H1 (cell line): ENCODE results near the gene PHETA1. TPM values are rescaled to one million over a fixed set of nuclear protein-coding genes. Genes with fewer than 3 reads are reported as not detected.

Source experiments
- CTCF ChIA-PET: fragments of 300-600 bp; sonication (Branson Sonifier 250); formaldehyde crosslinking; loops from one replicate; lab custom pipeline; 2021; ENCODE audit not compliant: partially characterized antibody; lab: Charles Lee
- POLR2A ChIA-PET: fragments of 300-600 bp; sonication (Branson Sonifier 250); formaldehyde crosslinking; loops from one replicate; lab custom pipeline; 2021; ENCODE audit warnings: inconsistent platforms; ENCODE audit not compliant: partially characterized antibody; lab: Charles Lee
- DNase-seq, 2 experiments: peaks; one replicate each; pipeline versions ENCODE4 v3.0.0 to v3.0.0-alpha.2; 2010 to 2022; ENCODE audit warnings: low spot score in 2 of 2, low read depth in 1 of 2, mixed read lengths in 1 of 2
- FAIRE-seq: peaks from 2 replicates; lab custom pipeline; 2011; peaks lifted over from hg19 to GRCh38; lab: Jason Lieb, UNC
- H2AFZ ChIP-seq: 2 replicates; pipeline ENCODE4 v1.8.1; 2012; ENCODE audit warnings: low read length, inconsistent platforms
- H2AK5ac ChIP-seq: 2 replicates; pipeline ENCODE4 v1.6.1; 2013; ENCODE audit warnings: low read depth, low read length
- H2BK120ac ChIP-seq: replicated peaks from 2 replicates; pipeline ENCODE3; 2013; ENCODE audit warnings: low read depth, low read length, inconsistent platforms
- H2BK12ac ChIP-seq: 2 replicates; pipeline ENCODE4 v1.6.1; 2013; ENCODE audit warnings: low read depth, low read length
- H2BK15ac ChIP-seq: 2 replicates; pipeline ENCODE4 v1.6.1; 2013; ENCODE audit warnings: low read length
- H2BK20ac ChIP-seq: 2 replicates; pipeline ENCODE4 v1.6.1; 2013; ENCODE audit warnings: low read length
- H2BK5ac ChIP-seq: 2 replicates; pipeline ENCODE4 v1.6.1; 2013; ENCODE audit warnings: low read depth, low read length
- H3K14ac ChIP-seq: 2 replicates; pipeline ENCODE4 v1.6.1; 2013; ENCODE audit warnings: inconsistent platforms; ENCODE audit not compliant: insufficient read length
- H3K18ac ChIP-seq: 2 replicates; pipeline ENCODE4 v1.6.1; 2013; ENCODE audit warnings: low read length; ENCODE audit errors: extremely low read depth
- H3K23ac ChIP-seq: 2 replicates; pipeline ENCODE4 v1.6.1; 2013; ENCODE audit warnings: inconsistent platforms; ENCODE audit not compliant: insufficient read length
- H3K23me2 ChIP-seq: 2 replicates; pipeline ENCODE4 v1.6.1; 2013; ENCODE audit warnings: low read depth, low read length
- H3K27ac ChIP-seq: 2 replicates; pipeline ENCODE4 v1.6.1; 2011; ENCODE audit warnings: low read depth, low read length, inconsistent platforms
- H3K27me3 ChIP-seq, 4 experiments: replicated peaks in 1 of 4; 1 replicate in 1 of 4; 2 replicates in 3 of 4; pipeline versions ENCODE4 v1.6.1 to v1.8.1; 2011 to 2013; ENCODE audit warnings: low read length in 3 of 4, mild to moderate bottlenecking in 3 of 4, inconsistent platforms in 2 of 4, mixed read lengths in 2 of 4, moderate library complexity in 1 of 4; ENCODE audit not compliant: control insufficient read depth in 3 of 4, insufficient read depth in 3 of 4; ENCODE audit errors: extremely low read depth in 1 of 4
- H3K36me3 ChIP-seq, 4 experiments: 2 replicates each; pipeline versions ENCODE4 v1.6.1 to v1.8.1; 2011 to 2013; ENCODE audit warnings: mild to moderate bottlenecking in 4 of 4, low read length in 3 of 4, moderate library complexity in 2 of 4, control low read depth in 1 of 4, inconsistent platforms in 1 of 4; ENCODE audit not compliant: insufficient read depth in 4 of 4, control insufficient read depth in 2 of 4
- H3K4ac ChIP-seq: replicated peaks from 2 replicates; pipeline ENCODE3; 2013; ENCODE audit warnings: low read length, low read depth, mixed read lengths, inconsistent platforms; ENCODE audit not compliant: insufficient read length
- H3K4me1 ChIP-seq, 4 experiments: replicated peaks in 1 of 4; 1 replicate in 1 of 4; 2 replicates in 3 of 4; pipeline versions ENCODE4 v1.6.1 to v1.8.1; 2011 to 2013; ENCODE audit warnings: low read length in 3 of 4, inconsistent platforms in 2 of 4, mixed read lengths in 1 of 4; ENCODE audit not compliant: insufficient read depth in 4 of 4, control insufficient read depth in 3 of 4
- H3K4me2 ChIP-seq, 2 experiments: 2 replicates each; pipeline versions ENCODE4 v1.6.1 to v1.8.1; 2011 to 2013; ENCODE audit warnings: low read depth in 2 of 2, low read length in 2 of 2, control low read depth in 1 of 2, inconsistent platforms in 1 of 2, mild to moderate bottlenecking in 1 of 2; ENCODE audit not compliant: insufficient read depth in 1 of 2
- H3K4me3 ChIP-seq, 4 experiments: fragments of 200-600, 300-600 bp in 1 of 4; sonication (generic), shearing (Covaris generic), sonication (Bioruptor Twin) in 1 of 4; 2 replicates each; pipeline versions ENCODE4 v1.5.1 to v1.8.1; 2011 to 2016; ENCODE audit warnings: low read length in 4 of 4, low read depth in 3 of 4, control low read depth in 2 of 4, inconsistent platforms in 2 of 4, mild to moderate bottlenecking in 2 of 4, mixed read lengths in 1 of 4, moderate library complexity in 1 of 4; ENCODE audit not compliant: insufficient read depth in 2 of 4; ENCODE audit errors: extremely low read depth in 1 of 4
- H3K56ac ChIP-seq: replicated peaks from 2 replicates; pipeline ENCODE3; 2013; ENCODE audit warnings: low read depth, mild to moderate bottlenecking, mixed read lengths, low read length, inconsistent platforms; ENCODE audit not compliant: insufficient read length
- H3K79me1 ChIP-seq: 2 replicates; pipeline ENCODE4 v1.6.1; 2013; ENCODE audit warnings: low read depth, low read length, control low read depth
- H3K79me2 ChIP-seq, 2 experiments: 2 replicates each; pipeline versions ENCODE4 v1.6.1 to v1.8.1; 2012 to 2013; ENCODE audit warnings: low read length in 2 of 2, mild to moderate bottlenecking in 2 of 2, inconsistent platforms in 1 of 2; ENCODE audit not compliant: insufficient read depth in 2 of 2, control insufficient read depth in 1 of 2
- H3K9ac ChIP-seq, 4 experiments: replicated peaks in 1 of 4; 1 replicate in 1 of 4; 2 replicates in 3 of 4; pipeline versions ENCODE4 v1.6.1 to v1.8.1; 2011 to 2013; ENCODE audit warnings: low read depth in 3 of 4, low read length in 3 of 4, control low read depth in 2 of 4, mild to moderate bottlenecking in 2 of 4, moderate library complexity in 2 of 4, inconsistent platforms in 1 of 4; ENCODE audit errors: extremely low read depth in 1 of 4
- H3K9me3 ChIP-seq, 2 experiments: 2 replicates each; pipeline versions ENCODE4 v1.6.1 to v1.8.1; 2012 to 2013; ENCODE audit warnings: mild to moderate bottlenecking in 2 of 2, moderate library complexity in 2 of 2, control low read depth in 1 of 2, inconsistent platforms in 1 of 2, low read depth in 1 of 2, low read length in 1 of 2, mixed read lengths in 1 of 2; ENCODE audit not compliant: insufficient read depth in 2 of 2
- H4K20me1 ChIP-seq, 2 experiments: replicated peaks in 1 of 2; 2 replicates each; pipeline versions ENCODE3 to v1.8.1; 2011 to 2013; ENCODE audit warnings: inconsistent platforms in 2 of 2, low read length in 2 of 2, mild to moderate bottlenecking in 1 of 2; ENCODE audit not compliant: insufficient read depth in 2 of 2, control insufficient read depth in 1 of 2
- H4K5ac ChIP-seq: 2 replicates; pipeline ENCODE4 v1.6.1; 2013; ENCODE audit warnings: low read length, low read depth, mixed read lengths, inconsistent platforms; ENCODE audit not compliant: insufficient read length
- H4K8ac ChIP-seq: 2 replicates; pipeline ENCODE4 v1.8.0; 2013; ENCODE audit warnings: mild to moderate bottlenecking, moderate library complexity, low read length, inconsistent platforms; ENCODE audit not compliant: insufficient read depth; ENCODE audit errors: extremely low read depth
- H4K91ac ChIP-seq: replicated peaks from 2 replicates; pipeline ENCODE3; 2013; ENCODE audit warnings: low read length, mixed read lengths, inconsistent platforms; ENCODE audit not compliant: insufficient read length
- CBX5 ChIP-seq: fragments of 300-800, 300-1000 bp; sonication (generic); IDR thresholded peaks from 2 replicates; pipeline ENCODE4 v1.7.1; 2016; ENCODE audit warnings: antibody characterized with exemption, low read length, low read depth
- CTBP2 ChIP-seq: IDR thresholded peaks from 2 replicates; pipeline ENCODE4 v1.7.0; 2011; ENCODE audit warnings: borderline replicate concordance, mild to moderate bottlenecking, moderate library complexity, mixed read lengths, low read length; ENCODE audit not compliant: insufficient read depth, insufficient read length
- EGR1 ChIP-seq: IDR thresholded peaks from 2 replicates; pipeline ENCODE4 v1.6.1; 2011; ENCODE audit warnings: low read depth, low read length, borderline replicate concordance
- EZH2 ChIP-seq: fragments of 200-600 bp; sonication (generic); IDR thresholded peaks from 2 replicates; pipeline ENCODE4 v1.7.1; 2012; ENCODE audit warnings: low read depth, mild to moderate bottlenecking, moderate library complexity, low read length, inconsistent platforms; ENCODE audit not compliant: severe bottlenecking
- FOSL1 ChIP-seq: IDR thresholded peaks from 2 replicates; pipeline ENCODE4 v1.6.1; 2011; ENCODE audit warnings: mild to moderate bottlenecking, low read depth, low read length, moderate library complexity; ENCODE audit not compliant: insufficient read depth
- GTF2F1 ChIP-seq: IDR thresholded peaks from 2 replicates; pipeline ENCODE4 v1.6.1; 2012; ENCODE audit warnings: low read depth, low read length, improper control_type of control experiment, borderline replicate concordance
- JUN ChIP-seq: IDR thresholded peaks from 2 replicates; pipeline ENCODE4 v1.6.1; 2011; ENCODE audit warnings: low read depth, mild to moderate bottlenecking, improper control_type of control experiment, low read length
- KDM1A ChIP-seq: fragments of 200-600, 300-600 bp; sonication (generic); IDR thresholded peaks from 2 replicates; pipeline ENCODE4 v1.7.1; 2016; ENCODE audit warnings: mild to moderate bottlenecking, low read length, borderline replicate concordance
- MAX ChIP-seq: IDR thresholded peaks from 2 replicates; pipeline ENCODE4 v1.6.1; 2012; ENCODE audit warnings: inconsistent platforms
- NRF1 ChIP-seq: IDR thresholded peaks from 2 replicates; pipeline ENCODE4 v1.6.1; 2011; ENCODE audit warnings: mild to moderate bottlenecking, low read depth, low read length, improper control_type of control experiment
- POLR2AphosphoS5 ChIP-seq: IDR thresholded peaks from 2 replicates; pipeline ENCODE4 v1.6.1; 2011; ENCODE audit warnings: low read depth, low read length
- RNF2 ChIP-seq: fragments of 200-900, 300-1000 bp; sonication (generic); IDR thresholded peaks from 2 replicates; pipeline ENCODE4 v1.7.1; 2016; ENCODE audit warnings: borderline replicate concordance, low read depth, mild to moderate bottlenecking, antibody characterized with exemption, low read length; ENCODE audit not compliant: poor library complexity, severe bottlenecking; ENCODE audit errors: missing control alignments
- SIRT6 ChIP-seq: IDR thresholded peaks from one replicate; pipeline ENCODE4 v1.7.1; 2012; ENCODE audit warnings: low read length, inconsistent platforms
- SP2 ChIP-seq: IDR thresholded peaks from 2 replicates; pipeline ENCODE4 v1.6.1; 2012; ENCODE audit warnings: mild to moderate bottlenecking, low read length, inconsistent platforms
- WGBS, 2 experiments: shearing (Covaris generic) in 1 of 2; methylation state at CpG; one replicate each; pipeline versions ENCODE4 v1.1.6 to v1.1.7; 2013 to 2015; ENCODE audit warnings: low lambda C conversion rate in 2 of 2, mixed read lengths in 2 of 2, inconsistent platforms in 1 of 2, low coverage in 1 of 2, missing lambda C conversion rate in 1 of 2; ENCODE audit not compliant: insufficient replicate concordance in 2 of 2, insufficient coverage in 1 of 2, insufficient read length in 1 of 2; ENCODE audit errors: extremely low coverage in 1 of 2, missing lambda C conversion rate in 1 of 2; 5-methylcytosine and 5-hydroxymethylcytosine counted together
- polyA plus RNA-seq, 7 experiments: library from polyadenylated mRNA; depleted of rRNA in 3 of 7; stranded (reverse) in 5 of 7; unstranded in 2 of 7; fragments of >200 nt in 5 of 7; fragments of 200-250 nt in 2 of 7; gene quantifications; 1 replicate in 5 of 7; 2 replicates in 1 of 7; 4 replicates in 1 of 7; pipeline versions ENCODE4 v1.2.1 to v1.2.3, GENCODE V29; 2011 to 2013; ENCODE audit warnings: missing spikeins in 2 of 7, mixed read lengths in 2 of 7
- total RNA-seq: library from RNA; stranded (reverse); fragmentation: NEBNext Ultra II Directional; extraction: Animal tissue kit (Norgen Biotek cat#: 25700); gene quantifications from 2 replicates; pipeline ENCODE4 v1.2.1, GENCODE V29; 2021

Gene PHETA1
- total and polyA plus RNA-seq, 2 of the 8 experiments (the other 6 are each of a cell fraction or from before 2014, with no cell fraction given) = 5.2 to 12.3 TPM

GRCh38 chr12:111318450-111318849 is 50.4 kb downstream of the PHETA1 start:
- Histone ChIP-seq H3K23me2 (no peaks in the 10 kb centered on the region), H3K18ac (no peak overlapping the region), H2BK15ac (no peak overlapping the region), H3K9me3 (no peaks in the 10 kb centered on the region), H2AFZ (no peak overlapping the region), H3K27ac (no peak overlapping the region), H3K56ac (no peak overlapping the region), H3K27me3 (no peaks in the 10 kb centered on the region), H3K4me1 (no peaks in the 10 kb centered on the region), H4K8ac (no peak overlapping the region), H3K4me2 (no peak overlapping the region), H2BK5ac (no peak overlapping the region), H2BK120ac (no peak overlapping the region), H3K79me2 (no peaks in the 10 kb centered on the region), H4K20me1 (no peaks in the 10 kb centered on the region)
- POLR2A ChIA-PET = no interaction called here
- DNase-seq (no peak), FAIRE-seq (no peak)
- WGBS, 2 experiments = 97% methylated on average over 6 of the region's 6 CpGs; no CpG with 5 or more reads in 1 of the 2 experiments
- TF ChIP-seq CBX5 = no peak
- TF ChIP-seq SIRT6 = no peak
- no peak for TF ChIP-seq NRF1
- TF ChIP-seq CTBP2 = no peak
- no peak for TF ChIP-seq POLR2AphosphoS5
- TF ChIP-seq KDM1A = no peak
- TF ChIP-seq RNF2 = no peak
- no peak for TF ChIP-seq FOSL1
- no peak for TF ChIP-seq JUN
- no peak for TF ChIP-seq GTF2F1
- TF ChIP-seq SP2 = no peak
- TF ChIP-seq MAX = no peak
- no peak for TF ChIP-seq EZH2
- no peak for TF ChIP-seq EGR1
- TF ChIP-seq, all 59 proteins: peak for 0
- Histone ChIP-seq H3K23ac (no peak overlapping the region), H3K4me3 (no peak overlapping the region), H2BK20ac (no peak overlapping the region), H3K4ac (no peak overlapping the region), H3K36me3 (peaks cover 0 to 7% (median 0%) of the 10 kb centered on the region in 4 experiments; a peak in 1 of 8 replicates), H3K79me1 (no peaks in the 10 kb centered on the region), H3K14ac (no peak overlapping the region), H2BK12ac (no peak overlapping the region), H4K5ac (no peak overlapping the region), H2AK5ac (no peak overlapping the region), H3K9ac (no peak overlapping the region), H4K91ac (no peak overlapping the region)
- CTCF ChIA-PET = interaction anchor here (0.7 to 1.5 kb wide), 5 partner anchors 10 to 324 kb away, joined by 3 to 4 read pairs (median 3); no protein-coding TSS in a partner anchor
